Heart left ventricle (tissue), 16 donors: ENCODE measurements around the gene HAO1. TPM values are rescaled to one million over a fixed set of nuclear protein-coding genes. Genes with fewer than 3 reads are reported as not detected.

ENCODE experiments used
- ATAC-seq, 4 donors: fragments of 200-7000 bp; cut with Tn5 transposase; one replicate each; pipeline ENCODE4 v1.9.1; 2020 to 2022; ENCODE audit warnings: moderate library complexity in 4 of 4, mild to moderate bottlenecking in 3 of 4, moderate number of reproducible peaks in 1 of 4
- DNase-seq, 5 donors: peaks; one replicate each; pipeline ENCODE4 v3.0.0-alpha.2; 2020
- H3K27ac ChIP-seq, 12 donors: fragments of 200-600 bp; sonication (generic) in 4 of 12; one replicate each; pipeline versions ENCODE4 v1.5.0 to v1.8.0; 2016 to 2022; ENCODE audit warnings: mild to moderate bottlenecking in 2 of 12
- H3K27me3 ChIP-seq, 9 donors: fragments of 200-600 bp; sonication (generic) in 2 of 9; one replicate each; pipeline versions ENCODE4 v1.5.1 to v1.8.0; 2016 to 2022; ENCODE audit warnings: mild to moderate bottlenecking in 3 of 9
- H3K36me3 ChIP-seq, 9 donors: fragments of 200-600 bp; sonication (generic) in 2 of 9; one replicate each; pipeline versions ENCODE4 v1.5.0 to v1.8.0; 2018 to 2022; ENCODE audit warnings: mild to moderate bottlenecking in 2 of 9
- H3K4me1 ChIP-seq, 12 donors: fragments of 200-600 bp; sonication (generic) in 4 of 12; one replicate each; pipeline versions ENCODE4 v1.5.0 to v1.8.0; 2016 to 2022; ENCODE audit warnings: mild to moderate bottlenecking in 3 of 12
- H3K4me3 ChIP-seq, 12 donors: fragments of 200-600 bp; sonication (generic) in 4 of 12; one replicate each; pipeline versions ENCODE4 v1.5.0 to v1.8.0; 2017 to 2022; ENCODE audit warnings: mild to moderate bottlenecking in 9 of 12, moderate library complexity in 4 of 12
- H3K9me3 ChIP-seq, 12 donors: fragments of 200-600 bp; sonication (generic) in 4 of 12; one replicate each; pipeline versions ENCODE4 v1.5.0 to v1.8.0; 2016 to 2022; ENCODE audit warnings: mild to moderate bottlenecking in 1 of 12
- CTCF ChIP-seq, 12 donors: fragments of 200-600 bp; sonication (generic) in 4 of 12; IDR thresholded peaks; one replicate each; pipeline versions ENCODE4 v1.5.0 to v1.8.0; 2018 to 2022; ENCODE audit warnings: antibody characterized with exemption in 12 of 12, mild to moderate bottlenecking in 5 of 12
- POLR2A ChIP-seq, 2 donors: fragments of 450-650 bp; IDR thresholded peaks; one replicate each; pipeline ENCODE4 v1.6.1; 2017; ENCODE audit warnings: antibody characterized with exemption in 2 of 2, mild to moderate bottlenecking in 2 of 2, moderate library complexity in 2 of 2
- WGBS, 4 donors: extraction: QIAGEN DNeasy Blood & Tissue Kit in 2 of 4; methylation state at CpG; one replicate each; pipeline versions ENCODE4 v1.1.5 to v1.1.7; 2013 to 2018; 5-methylcytosine and 5-hydroxymethylcytosine counted together
- intact Hi-C, 10 donors: fragments of 100-400 bp; cut with DNase I; formaldehyde crosslinking; loops; one replicate each; pipeline versions ENCODE4 v1.11.1 to v1.14.2; 2022
- polyA plus RNA-seq, 2 donors: library from polyadenylated mRNA; stranded (reverse); fragments of 200-250 nt; gene quantifications; one replicate each; pipeline ENCODE4 v1.2.3, GENCODE V29; 2013
- total RNA-seq, 9 donors: library from RNA; depleted of rRNA in 2 of 9; stranded (reverse); fragments of >200 nt in 2 of 9; fragmentation: NEBNext Ultra II Directional in 3 of 9; extraction: Animal tissue kit (Norgen Biotek cat#: 25700) in 3 of 9; gene quantifications; one replicate each; pipeline versions ENCODE4 v1.1.0 to v1.2.4, GENCODE V29; 2016 to 2023
- donor health status: ischemic (EF 13 %, LVEDD 7.1; RV severe dilation, severe dysfunction).
- donor health status: healthy with polysubstance abuse.
- donor health status: DM: no; HTN: yes; CAD: no.
- donor health status: DM: no; HTN: no; CAD: no.
- donor health status: ischemic (EF 25% LVEDD 6.9; RV normal size, moderate dysfunction).
- donor health status: ischemic (EF 25% LVEDD 5.7; RV mildly dilated, moderate dysfunction).
- donor health status: healthy.
- donor health status: DM: yes; HTN: yes; CAD: no.
- donor health status: ischemic (EF 35%, LVEDD 5.7; RV mildly dilated, moderate dysfunction).
- donor health status: nonischemic (EF 11% LVEDD 7.7; RV severe dilation, severe dysfunction).
- donor health status: DM: yes; HTN: yes; CAD: no.
- donor health status: PGD.
- donor health status: ischemic (EF 29% LVEDD 5.4; RV normal size, mild dysfunction).
- donor health status: nonischemic (EF 23%, LVEDD 6.1; RV moderate dilation, normal function).

The HAO1 gene
- total and polyA plus RNA-seq, 11 donors = 0.17 TPM; not detected in 10

- no peak overlapping the region for H3K4me3 ChIP-seq
- ATAC-seq (no peak), DNase-seq (no peak)
- peaks cover 0 to 7% (median 4%) of the 10 kb centered on the region in 12 donors for H3K4me1 ChIP-seq
- H3K27me3 ChIP-seq = no peaks in the 10 kb centered on the region
- TF ChIP-seq CTCF (IDR thresholded peaks at IDR 0.05) (no peak), POLR2A (IDR thresholded peaks at IDR 0.05) (no peak)
- H3K27ac ChIP-seq = no peak overlapping the region
- intact Hi-C loops = loop anchor here in 8 of 10 donors (5.0 to 10.0 kb wide), 8 partner anchors 568 to 1088 kb away; partner anchors contain the start of gene BMP2 (in 1 of the 8)
- no peaks in the 10 kb centered on the region for H3K36me3 ChIP-seq
- WGBS, 4 donors = 83 to 91% (median 88%) methylated on average over 1 of the region's 1 CpG
- H3K9me3 ChIP-seq = no peaks in the 10 kb centered on the region
Observed at GRCh38 chr20:7855545-7855944, 84.7 kb downstream of the HAO1 start.

GRCh38 chr20:7853493-7853892 lies 86.8 kb downstream of the HAO1 start:
- DNase-seq = no peak
- no peaks in the 10 kb centered on the region for H3K27me3 ChIP-seq
- H3K4me1 ChIP-seq = peaks cover 0 to 5% (median 0%) of the 10 kb centered on the region in 12 donors
- no peak overlapping the region for H3K4me3 ChIP-seq
- no peaks in the 10 kb centered on the region for H3K9me3 ChIP-seq
- H3K27ac ChIP-seq = no peak overlapping the region
- intact Hi-C loops = loop anchor here in 4 of 10 donors (10.0 kb wide), 3 partner anchors 569 to 1029 kb away; no protein-coding TSS in a partner anchor
- no peak for ATAC-seq
- TF ChIP-seq POLR2A (IDR thresholded peaks at IDR 0.05) (no peak), CTCF (IDR thresholded peaks at IDR 0.05) (no peak)
- H3K36me3 ChIP-seq = no peaks in the 10 kb centered on the region

GRCh38 chr20:7850775-7851490 lies 89.3 kb downstream of the HAO1 start:
- Histone ChIP-seq H3K4me3 (no peak overlapping the region), H3K27ac (no peak overlapping the region), H3K9me3 (no peaks in the 10 kb centered on the region), H3K4me1 (no peaks in the 10 kb centered on the region), H3K36me3 (no peaks in the 10 kb centered on the region), H3K27me3 (no peaks in the 10 kb centered on the region)
- DNase-seq (no peak), ATAC-seq (no peak)
- WGBS, 4 donors = 82 to 91% (median 85%) methylated on average over 7 of the region's 7 CpGs
- no peak for TF ChIP-seq CTCF (IDR thresholded peaks at IDR 0.05)
- TF ChIP-seq POLR2A (IDR thresholded peaks at IDR 0.05) = no peak
- intact Hi-C loops = loop anchor here in 4 of 10 donors (10.0 kb wide), 3 partner anchors 566 to 1026 kb away; no protein-coding TSS in a partner anchor

- H3K4me1 ChIP-seq = no peaks in the 10 kb centered on the region
- DNase-seq (no peak), ATAC-seq (no peak)
- H3K27ac ChIP-seq = no peak overlapping the region
- no peaks in the 10 kb centered on the region for H3K27me3 ChIP-seq
- 91 to 95% (median 94%) methylated on average over 2 of the region's 2 CpGs for WGBS, 4 donors
- intact Hi-C loops = loop anchor here in 4 of 10 donors (10.0 kb wide), 3 partner anchors 565 to 1025 kb away; no protein-coding TSS in a partner anchor
- H3K4me3 ChIP-seq = no peak overlapping the region
- no peaks in the 10 kb centered on the region for H3K36me3 ChIP-seq
- no peak for TF ChIP-seq CTCF (IDR thresholded peaks at IDR 0.05)
- TF ChIP-seq POLR2A (IDR thresholded peaks at IDR 0.05) = no peak
- no peaks in the 10 kb centered on the region for H3K9me3 ChIP-seq
Observed at GRCh38 chr20:7849675-7850074, 90.6 kb downstream of the HAO1 start.
